ENCODE results near the gene CCDC137. TPM values are rescaled to one million over a fixed set of nuclear protein-coding genes. Genes with fewer than 3 reads are reported as not detected.

Gene CCDC137
- total RNA-seq, 3 donors from 2014 or later, result 15.5 to 19.6 (median 15.6) TPM

DNA sequence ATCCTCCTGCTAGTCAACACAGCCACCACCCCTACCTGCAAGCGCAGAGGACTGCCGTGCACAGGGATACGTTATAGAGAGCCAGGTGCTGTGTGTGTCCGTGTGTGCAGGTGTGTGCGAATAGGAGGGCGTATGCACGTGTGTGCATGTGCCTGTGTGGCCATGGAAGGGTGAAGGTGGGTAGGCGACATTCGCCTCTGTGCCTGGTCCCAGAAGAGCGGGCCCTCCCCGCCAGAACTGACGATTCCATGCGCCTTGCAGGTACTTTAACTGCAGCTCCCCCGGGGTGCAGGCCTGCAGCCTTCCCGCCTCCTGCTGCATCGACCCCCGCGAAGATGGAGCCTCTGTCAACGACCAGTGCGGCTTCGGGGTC, 18.9 kb upstream of the CCDC137 start:
- Histone ChIP-seq H3K4me1 (ENCODE audit: low read depth) (no peaks in the 10 kb centered on the region), H3K4me3 (no peak overlapping the region), H3K9me3 (no peaks in the 10 kb centered on the region), H3K36me3 (ENCODE audit: low read depth) (no peaks in the 10 kb centered on the region)
- TF ChIP-seq, protein P1, sequence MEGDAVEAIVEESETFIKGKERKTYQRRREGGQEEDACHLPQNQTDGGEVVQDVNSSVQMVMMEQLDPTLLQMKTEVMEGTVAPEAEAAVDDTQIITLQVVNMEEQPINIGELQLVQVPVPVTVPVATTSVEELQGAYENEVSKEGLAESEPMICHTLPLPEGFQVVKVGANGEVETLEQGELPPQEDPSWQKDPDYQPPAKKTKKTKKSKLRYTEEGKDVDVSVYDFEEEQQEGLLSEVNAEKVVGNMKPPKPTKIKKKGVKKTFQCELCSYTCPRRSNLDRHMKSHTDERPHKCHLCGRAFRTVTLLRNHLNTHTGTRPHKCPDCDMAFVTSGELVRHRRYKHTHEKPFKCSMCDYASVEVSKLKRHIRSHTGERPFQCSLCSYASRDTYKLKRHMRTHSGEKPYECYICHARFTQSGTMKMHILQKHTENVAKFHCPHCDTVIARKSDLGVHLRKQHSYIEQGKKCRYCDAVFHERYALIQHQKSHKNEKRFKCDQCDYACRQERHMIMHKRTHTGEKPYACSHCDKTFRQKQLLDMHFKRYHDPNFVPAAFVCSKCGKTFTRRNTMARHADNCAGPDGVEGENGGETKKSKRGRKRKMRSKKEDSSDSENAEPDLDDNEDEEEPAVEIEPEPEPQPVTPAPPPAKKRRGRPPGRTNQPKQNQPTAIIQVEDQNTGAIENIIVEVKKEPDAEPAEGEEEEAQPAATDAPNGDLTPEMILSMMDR (IDR thresholded peaks at IDR 0.05), result no peak
- intact Hi-C loops (cut with DNase I, micrococcal nuclease), result no loop called here
- DNase-seq, result no peak
- ATAC-seq, result no peak

DNA sequence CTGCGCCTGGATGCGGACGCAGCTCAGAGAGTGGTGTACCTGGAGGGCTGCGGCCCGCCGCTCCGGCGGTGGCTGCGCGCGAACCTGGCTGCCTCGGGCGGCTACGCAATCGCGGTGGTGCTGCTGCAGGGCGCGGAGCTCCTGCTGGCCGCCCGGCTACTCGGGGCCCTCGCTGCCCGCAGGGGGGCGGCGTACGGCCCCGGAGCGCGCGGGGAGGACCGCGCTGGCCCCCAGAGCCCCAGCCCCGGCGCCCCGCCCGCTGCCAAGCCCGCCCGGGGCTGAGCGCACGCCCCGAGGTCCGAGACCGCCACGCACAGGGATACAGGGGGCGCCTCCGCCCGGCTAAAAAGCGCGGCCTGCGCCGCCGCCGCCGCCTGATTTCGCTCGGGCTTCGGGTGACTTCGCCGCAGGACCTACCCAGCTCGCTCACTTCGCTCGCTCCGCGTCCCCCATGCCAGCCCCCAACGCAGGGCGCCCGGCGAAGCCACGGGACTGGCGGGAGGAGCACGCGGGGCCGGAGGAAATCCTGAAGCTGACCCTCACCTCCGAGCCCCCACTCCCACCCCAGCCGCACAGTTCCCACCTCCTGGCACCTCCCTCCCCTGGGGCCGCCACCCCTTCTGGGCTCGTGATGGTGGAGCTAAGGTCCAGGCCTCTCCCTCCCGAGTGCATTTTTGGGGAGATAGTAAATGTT, 18.4 kb upstream of the CCDC137 start:
- intact Hi-C loops (cut with DNase I, micrococcal nuclease), result no loop called here
- TF ChIP-seq, protein P1 (IDR thresholded peaks at IDR 0.05), result no peak
- H3K4me3 ChIP-seq, result no peak overlapping the region
- H3K36me3 ChIP-seq (ENCODE audit: low read depth), result no peaks in the 10 kb centered on the region
- ATAC-seq (no peak), DNase-seq (no peak)
- H3K4me1 ChIP-seq (ENCODE audit: low read depth), result no peaks in the 10 kb centered on the region
- H3K9me3 ChIP-seq, result no peaks in the 10 kb centered on the region

DNA sequence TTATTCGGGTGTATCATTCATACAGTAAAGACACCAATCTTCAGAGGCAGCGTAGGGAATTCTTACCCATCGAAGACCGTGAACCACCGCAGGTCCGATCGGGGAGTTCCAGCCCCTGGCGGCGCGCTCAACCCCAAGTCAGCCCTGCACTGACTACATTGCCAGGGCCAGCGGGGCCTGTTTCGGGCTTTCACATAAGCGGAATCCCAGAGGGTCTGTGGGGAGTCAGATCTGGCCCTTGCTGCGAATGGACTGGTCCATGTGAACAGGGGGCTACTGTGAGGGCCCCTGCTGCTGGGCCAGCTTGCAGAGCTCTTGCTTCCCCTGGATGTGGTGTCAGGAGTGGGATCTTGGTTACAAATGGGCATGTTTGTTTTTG, 17.8 kb upstream of the CCDC137 start:
- no peak overlapping the region for H3K4me3 ChIP-seq
- DNase-seq (no peak), ATAC-seq (no peak)
- TF ChIP-seq, protein P1 (IDR thresholded peaks at IDR 0.05), result no peak
- no peaks in the 10 kb centered on the region for H3K4me1 ChIP-seq (ENCODE audit: low read depth)
- intact Hi-C loops (cut with DNase I, micrococcal nuclease), result no loop called here
- no peaks in the 10 kb centered on the region for H3K9me3 ChIP-seq
- H3K36me3 ChIP-seq (ENCODE audit: low read depth), result no peaks in the 10 kb centered on the region

DNA sequence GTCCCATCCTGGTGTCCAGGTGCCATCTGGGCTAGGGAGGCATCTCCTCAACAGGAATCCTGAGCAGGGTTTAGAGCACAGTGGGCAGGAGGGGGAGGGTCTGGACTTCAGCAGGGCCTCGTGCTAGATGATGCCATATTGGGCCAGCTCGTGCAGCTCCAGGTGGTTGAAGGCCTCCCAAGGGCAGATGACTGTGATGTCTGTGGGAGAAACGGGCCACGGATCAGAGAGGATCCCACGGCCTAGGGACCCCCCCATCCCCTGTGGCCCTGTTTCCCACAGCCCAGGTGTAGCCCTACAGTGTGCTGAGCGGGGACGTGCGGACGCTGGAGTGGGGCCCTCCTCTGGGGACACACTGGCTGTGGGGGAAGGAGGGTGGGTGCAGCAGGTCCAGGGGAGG, 15.6 kb upstream of the CCDC137 start:
- ATAC-seq (no peak), DNase-seq (no peak)
- Histone ChIP-seq H3K9me3 (no peaks in the 10 kb centered on the region), H3K4me3 (no peak overlapping the region), H3K36me3 (ENCODE audit: low read depth) (no peaks in the 10 kb centered on the region), H3K4me1 (ENCODE audit: low read depth) (no peaks in the 10 kb centered on the region)
- TF ChIP-seq, protein P1 (IDR thresholded peaks at IDR 0.05), result no peak
- intact Hi-C loops (cut with DNase I, micrococcal nuclease), result no loop called here

DNA sequence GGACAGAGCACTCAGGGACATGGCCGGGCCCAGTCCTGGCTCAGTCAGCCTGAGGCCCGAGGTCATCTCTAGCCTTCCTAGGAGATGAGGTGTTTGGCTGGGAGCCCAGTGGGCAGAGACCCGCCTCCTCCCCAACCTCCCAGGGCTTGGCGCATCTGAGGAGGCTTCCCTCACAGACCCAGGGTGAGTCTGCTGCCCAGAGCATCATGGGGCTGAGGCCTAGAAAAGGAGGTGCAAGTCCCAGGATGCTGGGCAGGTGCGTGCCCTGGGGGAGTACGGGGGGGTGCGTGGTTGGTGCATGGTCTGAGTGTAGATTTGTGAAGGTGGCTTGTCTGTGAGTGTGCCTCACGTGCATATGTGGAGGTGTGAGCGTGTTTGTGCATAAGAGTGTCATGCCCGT, 14.8 kb upstream of the CCDC137 start:
- TF ChIP-seq, protein P1 (IDR thresholded peaks at IDR 0.05), result no peak
- Histone ChIP-seq H3K36me3 (ENCODE audit: low read depth) (no peaks in the 10 kb centered on the region), H3K9me3 (no peaks in the 10 kb centered on the region), H3K4me1 (ENCODE audit: low read depth) (no peaks in the 10 kb centered on the region), H3K4me3 (no peak overlapping the region)
- no peak for ATAC-seq
- DNase-seq, result no peak
- intact Hi-C loops (cut with DNase I, micrococcal nuclease), result no loop called here

Data from mucosa of descending colon (tissue), 3 donors.